Measurements from ENCODE around the gene POC1A. TPM values are rescaled to one million over a fixed set of nuclear protein-coding genes. Genes with fewer than 3 reads are reported as not detected.

Gene POC1A
- total RNA-seq, 1 experiment from 2014 or later, result 25.7 TPM

GRCh38 chr3:52056968-52057811, 97.0 kb downstream of the POC1A start:
- CTCF ChIA-PET, result interaction anchor here (0.7 kb wide), 2 partner anchors 11 to 183 kb away, joined by 5 read pairs; no protein-coding TSS in a partner anchor
- intact Hi-C loops (cut with micrococcal nuclease; ENCODE audit: unreplicated experiment) (loop anchor here (10.0 kb wide), 2 partner anchors 52 to 68 kb away; no protein-coding TSS in a partner anchor), in situ Hi-C loops (cut with HindIII; ENCODE audit: low pct_unique_long_range_greater_than_20kb, low sequenced_read_pairs) (no loop called here)
- Histone ChIP-seq H3K4me1 (ENCODE audit: control insufficient read depth, insufficient read depth, low read length) (peaks cover 11% of the 10 kb centered on the region), H3K27ac (ENCODE audit: low read length) (peak overlapping the region; percentile 83), H3K27me3 (ENCODE audit: control insufficient read depth, insufficient read depth, low read length) (no peaks in the 10 kb centered on the region), H3K36me3 (ENCODE audit: control insufficient read depth, insufficient read depth, low read length) (no peaks in the 10 kb centered on the region; the same call in 1 of the 2 replicates), H3K9me3 (ENCODE audit: control insufficient read depth, insufficient read depth, low read depth, low read length) (no peaks in the 10 kb centered on the region), H3K4me3 (ENCODE audit: low read depth in 2 of 2, low read length in 2 of 2) (peak overlapping the region; percentile 55 to 60)
- TF ChIP-seq TCF7L2 (IDR thresholded peaks at IDR 0.05; ENCODE audit: low read depth, low read length) (peak; percentile 60), POLR2AphosphoS5 (IDR thresholded peaks at IDR 0.05; ENCODE audit: low read depth, low read length) (no peak)
- BruUV-seq (replicated peaks), result no TSS peak
- POLR2A ChIA-PET, result interaction anchor here (0.6 to 0.7 kb wide), 3 partner anchors 60 to 557 kb away, joined by 3 read pairs; no protein-coding TSS in a partner anchor
- peak; percentile 89 for ATAC-seq
- DNase-seq (ENCODE audit: low read depth, low spot score), result peak; percentile 83

- Histone ChIP-seq H3K36me3 (ENCODE audit: control insufficient read depth, insufficient read depth, low read length) (no peaks in the 10 kb centered on the region; the same call in 1 of the 2 replicates), H3K9me3 (ENCODE audit: control insufficient read depth, insufficient read depth, low read depth, low read length) (no peaks in the 10 kb centered on the region), H3K4me1 (ENCODE audit: control insufficient read depth, insufficient read depth, low read length) (peaks cover 11% of the 10 kb centered on the region), H3K27me3 (ENCODE audit: control insufficient read depth, insufficient read depth, low read length) (no peaks in the 10 kb centered on the region), H3K27ac (ENCODE audit: low read length) (peak within 1 kb of the TSS; percentile 83), H3K4me3 (ENCODE audit: low read depth in 2 of 2, low read length in 2 of 2) (peak within 1 kb of the TSS; percentile 59 to 65)
- BruUV-seq (replicated peaks), result no TSS peak
- intact Hi-C loops (cut with micrococcal nuclease; ENCODE audit: unreplicated experiment) (loop anchor here (10.0 kb wide), 2 partner anchors 52 to 68 kb away; no protein-coding TSS in a partner anchor), in situ Hi-C loops (cut with HindIII; ENCODE audit: low pct_unique_long_range_greater_than_20kb, low sequenced_read_pairs) (no loop called here)
- no peak; the same call in 1 of the 2 replicates for TF ChIP-seq SIN3A (IDR thresholded peaks at IDR 0.05; ENCODE audit: borderline replicate concordance, insufficient read depth, low read depth, low read length)
- TF ChIP-seq CTCF (IDR thresholded peaks at IDR 0.05), result no peak
- TF ChIP-seq POLR2AphosphoS5 (IDR thresholded peaks at IDR 0.05; ENCODE audit: low read depth, low read length), result no peak
- no peak for TF ChIP-seq REST (IDR thresholded peaks at IDR 0.05; ENCODE audit: insufficient read depth in 1 of 2, low read depth in 2 of 2, low read length in 1 of 2)
- no peak for DNase-seq (ENCODE audit: low read depth, low spot score)
- CTCF ChIA-PET, result interaction anchor here (0.7 kb wide), 2 partner anchors 11 to 184 kb away, joined by 5 read pairs; no protein-coding TSS in a partner anchor
- peak; percentile 61 for ATAC-seq
- POLR2A ChIA-PET, result interaction anchor here (0.6 to 0.7 kb wide), 2 partner anchors 61 to 556 kb away, joined by 3 read pairs; no protein-coding TSS in a partner anchor
Measured at GRCh38 chr3:52056521-52056967, 97.7 kb downstream of the POC1A start, which contains the start of gene DUSP7. DUSP7 (minus strand) TSS chr3:52056571; CDS start chr3:52056366, 205 bp downstream.

Measured in Panc1 (cell line).